HG03460 (cell line): Measurements from ENCODE around the gene CACNA1E.
A peak's percentile ranks its signal among the peaks of the same experiment; 100 is the strongest.

Source experiments
- ATAC-seq: cut with Tn5 transposase; IDR thresholded peaks from one replicate; pipeline ENCODE4 v1.9.1; 2021; ENCODE audit not compliant: unreplicated experiment

The CACNA1E gene

DNA sequence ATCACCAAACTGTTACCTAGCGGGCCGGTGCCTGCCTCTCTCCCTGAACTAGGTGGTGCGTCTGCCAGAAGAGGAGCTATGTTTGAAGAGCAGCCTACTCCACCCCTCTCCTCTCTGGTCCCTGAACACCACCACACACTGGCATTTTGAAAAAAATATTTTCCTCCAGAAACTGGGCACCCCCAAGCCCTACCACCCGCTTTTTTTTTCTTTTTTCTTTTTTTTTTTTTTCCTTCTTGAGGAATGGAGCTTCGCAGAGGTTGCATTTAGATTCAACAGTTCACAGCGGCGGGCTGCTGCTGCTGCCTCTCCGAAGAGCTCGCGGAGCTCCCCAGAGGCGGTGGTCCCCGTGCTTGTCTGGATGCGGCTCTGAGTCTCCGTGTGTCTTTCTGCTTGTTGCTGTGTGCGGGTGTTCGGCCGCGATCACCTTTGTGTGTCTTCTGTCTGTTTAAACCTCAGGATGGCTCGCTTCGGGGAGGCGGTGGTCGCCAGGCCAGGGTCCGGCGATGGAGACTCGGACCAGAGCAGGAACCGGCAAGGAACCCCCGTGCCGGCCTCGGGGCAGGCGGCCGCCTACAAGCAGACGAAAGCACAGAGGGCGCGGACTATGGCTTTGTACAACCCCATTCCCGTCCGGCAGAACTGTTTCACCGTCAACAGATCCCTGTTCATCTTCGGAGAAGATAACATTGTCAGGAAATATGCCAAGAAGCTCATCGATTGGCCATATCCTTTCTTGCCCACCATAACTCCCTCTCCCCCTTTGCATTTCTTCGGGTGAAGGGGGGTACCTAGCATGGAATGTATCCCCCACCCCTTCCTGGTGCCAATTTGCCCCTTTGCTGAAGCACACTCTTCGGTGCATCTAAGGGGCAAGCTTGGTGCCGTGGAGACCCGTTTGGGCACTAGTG is at the start of gene CACNA1E:
CACNA1E (plus strand) TSS at position 233 of the 911 bp plus-strand sequence; CDS start at position 461, 228 bp downstream.
- no peak for ATAC-seq

DNA sequence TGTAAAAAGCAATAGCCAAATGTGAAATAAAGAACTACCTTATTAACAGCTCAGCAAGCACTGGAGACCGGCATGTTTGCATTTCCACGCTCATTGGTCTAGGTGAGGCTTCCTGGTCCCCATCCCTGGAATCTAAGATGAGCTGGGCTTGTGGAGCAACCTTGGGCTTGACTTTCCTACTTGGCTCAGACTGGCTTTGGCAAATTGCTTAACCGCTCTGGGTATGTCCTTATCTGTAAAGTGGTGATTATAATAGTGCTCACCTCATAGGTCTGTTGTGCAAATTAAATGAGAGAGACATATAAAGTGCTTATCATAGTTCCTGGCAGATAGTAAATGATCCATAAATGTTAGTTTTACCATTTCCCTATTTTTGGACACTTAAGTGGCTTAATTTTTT is 49.4 kb upstream of the CACNA1E start:
- ATAC-seq, result no peak

DNA sequence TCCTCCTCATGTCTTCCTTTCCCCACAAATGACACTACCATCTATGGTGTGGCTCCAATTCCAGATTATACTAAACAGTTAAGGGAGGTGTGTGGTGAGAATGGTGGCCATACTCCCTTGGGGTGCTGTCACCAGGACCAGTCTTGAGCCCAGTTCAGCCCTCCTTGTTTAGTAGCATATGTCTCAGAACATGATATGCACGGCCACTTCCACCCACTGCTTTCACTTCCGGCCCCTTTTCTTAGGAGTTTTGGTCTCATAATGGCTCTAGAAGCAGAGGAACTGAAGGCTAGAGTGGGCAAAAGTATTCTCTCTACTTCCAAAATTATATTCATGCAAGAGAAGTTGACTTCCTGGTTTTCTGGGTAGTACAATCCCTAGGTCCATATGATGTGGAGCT is 45.3 kb upstream of the CACNA1E start:
- ATAC-seq, result no peak

DNA sequence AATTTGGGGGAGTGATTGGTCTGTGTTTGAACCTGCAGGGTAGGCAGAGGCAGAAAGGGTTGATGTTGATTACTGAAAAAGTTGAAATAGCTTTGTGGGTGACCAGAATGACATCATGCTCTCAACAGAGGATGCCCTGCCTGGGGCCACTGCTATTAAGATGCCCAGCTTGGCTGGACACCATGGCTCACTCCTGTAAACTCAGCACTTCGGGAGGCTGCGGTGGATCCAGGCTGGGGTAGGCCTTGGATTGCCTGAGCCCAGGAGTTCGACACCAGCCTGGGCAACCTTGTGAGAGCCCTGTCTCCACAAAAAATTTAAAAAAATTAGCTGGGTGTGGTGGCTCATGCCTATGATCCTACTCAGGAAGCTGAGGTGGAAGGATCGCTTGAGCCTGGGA is 42.8 kb upstream of the CACNA1E start:
- ATAC-seq, result no peak

DNA sequence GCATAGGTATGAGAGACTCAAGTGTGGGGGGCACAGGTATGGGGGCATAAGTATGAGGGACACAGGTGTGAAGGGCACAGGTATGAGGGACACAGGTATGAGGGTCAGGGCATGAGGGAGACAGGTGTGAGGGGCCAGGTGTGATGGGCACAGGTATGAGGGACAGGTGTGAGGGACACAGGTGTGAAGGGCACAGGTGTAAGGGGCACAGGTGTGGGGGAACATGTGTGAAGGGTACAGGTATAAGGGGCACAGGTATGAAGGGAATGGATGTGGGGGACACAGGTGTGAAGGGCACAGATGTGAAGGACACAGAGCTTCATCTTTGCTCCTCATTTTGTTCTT is 41.2 kb upstream of the CACNA1E start:
- ATAC-seq, result no peak

DNA sequence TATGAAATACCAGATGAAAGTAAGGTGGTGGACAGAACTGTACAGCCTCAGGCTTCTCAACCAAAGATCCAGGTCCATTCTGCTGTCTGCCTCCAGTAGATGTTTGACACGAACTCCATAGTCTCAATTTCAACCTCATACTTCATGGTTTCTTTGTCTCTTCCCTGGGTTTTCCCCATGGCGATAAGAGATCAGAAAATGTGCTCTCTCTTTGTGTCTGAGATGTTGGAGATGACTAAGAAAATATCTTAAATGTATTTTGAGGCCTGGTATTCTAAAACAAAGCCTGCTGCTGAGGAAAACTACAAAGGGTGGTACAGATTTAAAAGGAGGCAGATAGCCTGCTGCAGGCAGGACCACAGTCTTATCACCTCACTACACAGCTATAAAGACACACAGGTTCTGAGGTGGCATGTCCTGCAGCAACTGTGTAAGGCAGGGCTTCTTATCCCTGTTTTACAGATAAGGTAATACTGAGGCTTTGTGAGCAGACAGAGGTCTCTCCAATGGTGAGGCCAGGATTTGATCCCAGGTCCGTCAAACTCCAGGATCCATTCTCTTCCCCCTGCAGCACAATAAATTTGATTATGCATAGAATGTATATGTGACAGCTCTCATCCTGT is 40.0 kb upstream of the CACNA1E start:
- ATAC-seq, result no peak

DNA sequence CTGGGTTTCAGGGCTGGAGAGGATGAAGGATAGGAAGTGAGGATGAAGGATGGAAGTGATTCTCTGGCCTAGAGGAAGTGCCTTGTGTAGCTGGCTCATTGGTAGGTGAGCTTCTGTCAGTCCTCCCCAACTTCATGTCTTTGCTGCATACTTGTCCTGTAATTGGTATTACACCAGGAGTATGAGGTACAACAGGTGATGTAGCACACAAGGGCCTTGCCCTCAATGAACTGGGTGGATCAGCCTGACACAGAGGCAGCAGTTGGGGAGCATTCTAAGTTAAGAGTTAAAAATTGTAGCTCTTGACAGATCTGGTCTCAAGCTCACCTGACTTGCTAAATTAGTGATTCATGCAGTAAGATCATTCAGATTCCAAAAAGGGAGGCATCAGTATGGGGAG is 37.9 kb upstream of the CACNA1E start:
- no peak for ATAC-seq

DNA sequence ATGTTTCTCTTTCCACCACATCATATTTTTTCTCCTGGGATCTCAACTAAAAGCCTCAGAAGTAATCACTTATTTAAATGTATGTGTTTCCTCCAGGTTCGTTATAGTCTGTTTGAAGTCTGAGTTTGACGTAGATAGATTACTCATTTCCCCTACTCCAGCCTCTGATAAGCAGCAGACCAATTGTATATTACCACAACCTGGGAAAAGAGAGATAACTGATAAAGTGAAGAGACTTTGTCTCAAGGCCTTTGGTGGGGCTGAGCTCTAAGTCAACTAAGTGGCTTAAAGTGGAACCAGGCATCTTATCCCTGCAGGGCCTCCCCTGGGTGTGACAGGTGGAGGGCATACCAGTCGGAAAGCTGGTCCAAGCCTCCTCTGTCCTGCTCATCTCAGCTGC is 34.9 kb upstream of the CACNA1E start:
- no peak for ATAC-seq

DNA sequence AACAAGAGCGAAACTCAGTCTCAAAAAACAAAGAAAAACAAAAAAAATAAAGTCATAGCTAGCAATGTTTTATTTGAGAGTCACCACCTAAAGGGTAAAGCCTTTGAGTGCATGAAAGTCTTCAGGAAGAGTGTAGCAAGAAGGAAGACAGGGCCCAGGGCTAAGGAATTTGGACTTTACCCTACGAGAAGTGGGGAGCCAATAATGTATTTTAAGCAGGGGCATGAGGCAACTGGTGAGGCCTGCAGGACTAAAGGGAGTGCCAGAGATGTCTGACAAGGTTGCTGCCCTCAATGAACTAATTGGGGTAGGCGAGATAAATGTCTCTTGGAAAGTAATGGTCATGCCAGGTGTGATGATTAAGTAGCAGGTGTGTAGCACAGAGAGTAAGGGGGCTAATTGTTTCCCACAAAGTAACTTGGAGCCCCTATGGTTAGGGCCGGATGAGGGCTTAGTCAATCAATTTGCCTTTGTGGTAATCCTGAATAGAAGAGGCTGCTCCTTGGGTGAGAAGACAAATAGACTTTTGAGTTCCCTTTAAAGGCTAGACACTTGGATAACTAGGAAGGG is 31.6 kb upstream of the CACNA1E start:
- no peak for ATAC-seq

DNA sequence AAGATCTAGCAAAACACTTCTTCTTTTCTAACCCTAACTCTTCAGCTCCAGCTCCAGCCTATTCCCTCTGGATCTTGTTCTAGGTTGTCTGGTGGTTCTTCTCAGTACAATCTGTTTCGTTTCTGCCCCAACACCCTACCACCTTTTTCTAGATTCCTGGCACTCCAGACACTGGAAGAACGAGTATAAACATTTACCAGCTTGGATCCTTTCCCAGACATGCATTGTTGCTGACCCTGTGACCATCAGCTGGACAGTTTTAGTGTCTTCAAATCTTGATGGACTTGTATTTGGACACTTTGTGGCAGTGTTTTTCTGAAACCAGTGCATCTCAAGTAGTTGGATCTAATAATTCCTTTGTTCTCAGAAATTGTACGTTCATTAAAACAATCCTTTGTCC is 30.6 kb upstream of the CACNA1E start:
- ATAC-seq, result no peak

DNA sequence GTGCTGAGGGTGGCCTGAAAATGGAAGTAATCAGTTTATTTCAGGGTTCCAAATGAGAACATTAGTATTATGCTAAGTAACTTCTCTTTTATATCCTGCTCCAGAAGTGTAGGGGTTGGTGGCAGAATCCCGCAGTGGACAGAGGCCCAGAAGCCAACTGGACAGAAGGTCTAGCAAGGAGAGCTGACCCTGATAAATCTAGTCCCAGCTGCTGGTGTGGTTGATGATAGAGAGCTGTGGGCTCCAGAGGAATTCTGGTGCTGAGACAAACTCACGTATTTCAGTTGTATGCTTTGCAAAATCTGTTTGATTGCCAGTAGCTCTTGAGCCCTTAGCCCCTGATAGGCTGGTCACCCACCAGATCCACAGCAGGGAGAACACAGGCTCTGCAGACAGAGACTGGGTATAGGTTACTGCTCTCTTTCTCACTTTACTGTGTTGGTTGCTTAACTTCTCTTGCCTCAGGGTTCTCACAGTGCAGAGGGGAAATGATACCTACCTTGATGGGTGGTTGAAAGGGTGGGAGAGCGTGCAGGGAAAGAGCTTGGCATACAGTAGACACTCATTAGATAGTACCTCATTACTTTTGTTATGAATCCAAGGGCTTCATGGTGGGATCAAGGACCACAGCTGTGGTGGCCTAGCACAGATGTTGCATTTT is 29.6 kb upstream of the CACNA1E start:
- no peak for ATAC-seq

DNA sequence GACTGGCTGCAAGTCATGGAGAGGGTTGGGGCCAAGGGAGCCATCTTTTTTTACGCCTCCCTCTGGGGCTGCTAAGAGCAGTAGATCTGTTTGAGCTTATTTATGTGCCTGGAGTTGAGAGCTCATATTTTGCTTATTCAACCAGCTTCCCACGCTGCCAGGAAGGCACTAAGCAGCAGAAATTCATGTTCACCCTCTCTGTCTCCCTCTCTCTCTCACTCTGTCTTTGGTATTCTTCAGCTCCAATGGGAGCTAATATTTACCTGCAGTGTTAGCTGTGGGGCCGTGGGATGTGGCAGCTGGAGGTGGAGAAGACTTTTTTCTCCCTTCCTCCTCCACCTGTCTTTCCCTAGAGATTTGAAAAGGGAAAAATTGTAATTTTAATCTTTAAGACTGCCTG is 26.8 kb upstream of the CACNA1E start:
- no peak for ATAC-seq

DNA sequence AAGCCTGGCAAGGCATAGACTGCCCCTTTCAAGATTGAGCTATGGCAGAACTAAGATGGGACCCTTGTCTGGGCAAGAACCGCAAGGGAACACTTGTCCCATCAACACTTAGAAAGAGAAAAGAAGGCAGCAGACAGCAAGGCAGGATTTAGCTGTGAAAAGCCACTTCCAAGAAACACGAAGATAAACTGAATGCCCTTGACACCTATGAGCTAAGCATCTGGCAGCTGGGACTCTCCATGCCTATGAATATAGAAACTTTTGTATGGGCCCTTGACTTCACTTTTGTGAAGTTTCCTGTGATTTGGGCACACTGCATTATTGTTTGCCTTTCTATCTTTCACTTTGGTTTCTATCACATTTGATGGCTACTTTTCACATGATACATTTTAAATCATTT is 24.9 kb upstream of the CACNA1E start:
- ATAC-seq, result no peak

DNA sequence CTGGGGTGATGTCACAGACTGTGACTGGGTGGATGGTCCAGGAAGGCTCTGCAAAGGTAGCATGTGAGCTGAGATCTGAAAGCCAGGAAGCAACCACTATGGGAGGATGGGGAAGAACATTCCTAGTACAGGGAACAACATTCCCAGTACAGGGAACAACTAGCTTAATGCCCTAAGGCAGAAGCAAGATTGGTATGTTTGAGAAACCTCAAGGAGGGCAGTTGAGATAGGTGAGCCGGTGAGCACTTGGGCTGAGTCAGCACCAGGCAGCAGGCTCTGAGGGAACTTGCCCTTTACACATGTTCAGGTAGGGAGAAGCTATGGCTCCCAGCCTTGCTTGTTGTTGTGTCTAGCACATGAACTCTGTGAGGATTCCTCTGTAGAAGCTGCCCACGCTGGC is 24.2 kb upstream of the CACNA1E start:
- ATAC-seq, result no peak

DNA sequence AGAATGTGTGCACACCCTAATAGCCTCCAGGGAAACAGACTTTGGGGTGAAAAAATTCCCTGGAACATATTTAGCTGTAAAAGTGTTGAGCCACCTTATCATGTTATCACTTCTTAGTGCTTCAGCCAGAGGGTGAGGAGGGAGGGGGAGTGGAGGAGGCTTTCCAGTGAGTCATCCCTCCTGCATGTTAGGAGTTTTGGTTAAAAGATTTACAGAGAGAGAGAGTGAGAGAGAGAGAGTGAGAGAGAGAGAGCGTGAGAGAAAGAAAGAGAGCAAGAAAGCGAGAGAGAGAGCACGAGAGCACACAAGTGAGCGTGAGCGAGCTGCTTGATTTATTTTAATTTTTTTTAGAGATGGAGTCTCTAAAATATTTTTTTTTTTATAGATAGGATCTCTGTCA is 13.5 kb upstream of the CACNA1E start:
- no peak for ATAC-seq

DNA sequence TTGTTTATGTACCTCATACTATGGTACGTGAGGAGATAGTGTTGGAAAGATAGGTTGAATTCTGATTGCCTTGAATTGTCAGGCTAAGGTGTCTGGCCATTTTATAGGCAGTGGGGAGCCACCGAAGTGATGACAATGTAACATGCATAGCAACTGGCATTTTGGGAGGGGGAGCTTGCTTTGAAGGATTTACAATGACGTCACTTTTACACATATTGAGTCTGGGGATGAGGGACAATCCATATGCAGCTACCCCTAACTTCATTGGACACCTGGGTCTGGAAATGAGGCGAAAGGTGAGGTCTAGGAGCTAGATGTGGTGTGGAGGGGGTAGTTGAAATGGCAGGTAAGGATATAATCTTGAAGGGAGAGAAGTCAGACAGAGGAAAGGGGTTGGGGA is 7.7 kb upstream of the CACNA1E start:
- no peak for ATAC-seq

DNA sequence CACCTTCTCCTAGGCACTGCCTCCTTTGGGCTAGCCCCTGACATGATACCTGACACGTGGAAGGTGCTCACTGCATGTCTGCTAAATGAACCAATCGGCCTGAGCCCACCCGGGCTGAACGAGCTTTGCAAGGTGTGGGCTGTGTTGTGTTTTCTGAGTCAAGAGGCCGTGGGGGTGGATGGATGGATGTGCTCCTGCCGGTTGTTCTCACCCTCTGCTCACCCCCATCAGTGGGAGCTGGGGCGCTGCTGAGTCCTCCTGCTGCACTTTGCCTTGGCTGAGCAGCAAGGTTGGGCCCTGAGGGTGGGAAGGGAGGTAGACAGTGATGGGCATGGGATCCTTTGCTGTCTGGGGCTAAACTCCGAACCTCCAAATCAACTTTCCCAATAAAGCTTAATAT is 6.7 kb upstream of the CACNA1E start:
- no peak for ATAC-seq

DNA sequence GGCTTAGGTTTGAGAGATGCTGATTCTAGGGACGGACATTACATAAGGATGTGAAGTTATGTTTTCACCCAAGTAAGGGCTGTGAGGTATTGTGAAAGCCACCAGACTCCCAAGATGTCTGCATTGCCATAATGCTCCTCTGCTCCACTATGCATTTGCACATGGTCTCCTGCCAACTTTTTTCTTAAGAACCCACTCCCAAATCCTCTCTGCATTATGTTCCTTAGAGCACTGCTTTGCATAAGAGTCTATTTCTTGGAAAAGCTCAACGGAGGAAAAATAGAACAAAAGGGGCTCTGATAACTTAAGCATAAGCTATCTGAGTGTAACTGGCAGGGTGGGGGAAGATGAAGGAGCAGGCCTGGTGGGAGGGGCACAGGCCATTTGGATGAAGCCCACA is 5.0 kb upstream of the CACNA1E start:
- no peak for ATAC-seq

DNA sequence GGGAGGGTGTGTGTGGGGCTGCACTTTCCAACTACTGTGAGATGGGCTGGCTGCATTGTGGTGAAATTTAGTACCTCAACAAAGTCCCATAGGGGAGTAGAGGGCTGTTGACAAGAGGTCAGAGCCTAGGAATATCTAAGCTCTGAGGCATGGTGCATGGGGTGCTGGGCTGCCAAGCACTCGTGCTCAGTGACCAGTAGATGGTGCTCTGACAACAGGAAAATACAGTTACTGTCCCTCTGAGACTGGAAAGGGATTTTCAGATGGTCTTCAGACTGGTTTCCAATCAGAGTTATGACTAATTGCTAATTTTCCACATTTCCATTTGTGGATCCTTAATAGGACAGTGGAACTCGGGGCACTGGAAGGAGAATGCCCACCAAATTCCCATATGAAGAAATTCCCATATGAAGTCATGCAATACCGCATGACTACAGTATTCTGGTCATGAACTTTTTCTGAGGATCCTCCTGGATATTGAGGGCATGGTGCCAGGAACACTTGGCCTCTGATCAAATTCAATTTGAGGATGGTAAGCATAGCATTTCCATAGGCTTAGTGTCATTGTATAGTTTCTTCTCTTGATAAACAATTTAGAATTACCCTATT is 4.1 kb upstream of the CACNA1E start:
- peak; percentile 44 for ATAC-seq

DNA sequence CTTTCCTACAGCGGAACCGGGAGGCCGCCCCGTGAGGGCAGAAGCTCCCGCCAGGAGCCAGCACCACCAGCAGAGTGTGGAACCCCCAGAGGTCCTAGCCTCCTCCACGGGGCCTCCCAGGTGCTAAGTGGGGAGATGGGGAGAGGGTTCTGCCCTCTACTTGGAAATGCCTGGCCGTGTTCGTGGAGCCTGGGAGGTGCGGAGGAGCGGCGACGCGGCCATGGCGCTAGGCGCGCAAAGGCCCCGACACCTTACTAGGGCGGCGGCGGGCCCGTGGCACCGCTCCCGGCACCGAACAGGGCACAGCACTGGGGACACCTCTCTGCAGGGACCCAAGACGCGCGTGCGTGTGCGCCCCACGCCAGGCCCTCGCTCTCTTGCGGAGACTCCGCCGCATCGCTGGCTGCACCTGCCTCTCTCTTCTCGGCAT is 1.3 kb upstream of the CACNA1E start:
- no peak for ATAC-seq

DNA sequence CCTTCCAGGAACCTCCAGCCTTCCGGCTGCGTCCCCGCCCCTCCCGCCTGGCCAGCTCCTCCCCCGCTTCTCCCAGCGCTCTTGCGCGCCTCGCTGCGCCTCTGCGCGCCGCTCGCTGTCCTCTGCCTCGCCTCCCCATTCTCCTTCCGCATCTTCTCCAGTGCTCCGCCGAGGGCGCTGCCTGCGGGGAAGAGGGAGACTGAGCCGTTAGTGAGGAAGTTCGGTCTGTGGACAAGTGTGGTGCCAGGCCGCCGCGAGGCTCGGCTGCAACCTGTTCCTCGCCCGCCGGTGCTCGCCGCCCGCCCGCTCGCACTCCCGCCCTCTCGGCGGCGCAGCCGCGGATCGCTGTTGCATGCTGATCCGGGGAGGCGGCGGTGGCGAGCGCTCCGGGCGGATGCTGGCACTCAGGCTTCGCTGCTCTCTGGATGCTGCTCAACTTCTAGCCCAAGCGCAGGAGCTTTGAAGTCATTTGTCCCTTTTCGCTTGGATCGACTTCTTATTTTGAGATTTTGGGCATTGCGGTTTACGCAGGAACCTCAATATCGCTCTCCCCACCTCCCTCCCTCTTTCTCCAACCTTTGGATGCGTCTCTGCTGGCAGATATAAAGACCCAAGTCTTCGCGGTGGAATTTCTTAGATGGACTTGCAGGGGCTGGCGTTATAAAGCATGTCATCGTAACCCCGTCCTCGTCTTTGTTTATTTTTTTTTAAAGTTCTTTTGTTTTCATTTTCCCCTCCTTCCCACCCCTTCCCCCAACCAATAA is 614 bp upstream of the CACNA1E start:
- ATAC-seq, result no peak
